ENCODE results near the gene RNF169.

Gene RNF169

DNA sequence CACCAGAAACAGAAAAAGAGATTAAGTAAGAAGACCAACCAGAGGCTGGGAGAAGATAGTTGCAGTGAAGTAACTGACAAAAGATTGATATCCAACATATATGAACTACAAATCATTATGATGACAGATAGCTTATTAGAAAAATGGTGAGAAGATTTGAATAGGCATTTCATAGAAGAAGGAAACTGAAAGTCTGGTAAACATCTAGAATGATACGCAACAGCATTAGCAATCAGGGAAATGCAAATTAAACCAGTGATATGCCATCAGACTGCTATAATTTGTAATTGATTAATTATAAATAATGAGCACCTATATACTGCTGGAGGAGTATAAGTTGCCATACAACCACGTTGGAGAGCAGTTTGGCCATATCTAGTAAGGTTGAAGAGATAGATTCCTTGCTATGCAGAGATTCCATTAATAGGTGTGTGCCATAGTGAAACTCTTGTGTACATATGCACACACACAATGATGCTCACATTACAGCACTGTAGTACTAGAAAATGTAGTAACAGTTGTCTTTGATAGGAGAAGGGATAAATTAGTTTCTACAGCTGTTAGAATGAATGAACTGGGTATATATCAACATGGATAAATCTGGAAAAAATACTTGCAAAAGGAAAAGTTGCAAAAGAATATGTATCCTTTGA is 20.5 kb downstream of the RNF169 start:
- H3K27ac ChIP-seq (ENCODE audit: poor library complexity, severe bottlenecking): no peak overlapping the region
- DNase-seq (ENCODE audit: low spot score) (no peak), ATAC-seq (ENCODE audit: low read depth) (no peak)

DNA sequence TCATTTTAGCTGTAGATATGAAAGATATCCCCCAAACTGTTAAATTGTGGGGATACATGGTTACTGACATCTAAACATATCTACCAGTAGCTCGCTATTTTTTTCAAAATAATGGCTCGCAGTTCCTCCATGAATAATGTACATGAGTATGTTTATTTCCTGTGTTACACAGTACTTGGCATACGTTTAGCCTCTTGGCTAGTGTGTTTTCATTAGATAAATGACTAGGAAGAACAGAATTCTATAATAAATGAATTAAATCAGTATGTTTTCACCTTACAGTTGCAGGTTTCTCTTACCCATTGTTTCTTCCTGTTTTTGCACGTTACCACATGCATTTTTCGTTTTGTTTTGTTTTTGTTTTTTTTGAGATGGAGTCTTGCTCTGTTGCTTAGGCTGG is 21.8 kb downstream of the RNF169 start:
- H3K9me3 ChIP-seq (ENCODE audit: severe bottlenecking): no peaks in the 10 kb centered on the region
- TF ChIP-seq, protein P1, sequence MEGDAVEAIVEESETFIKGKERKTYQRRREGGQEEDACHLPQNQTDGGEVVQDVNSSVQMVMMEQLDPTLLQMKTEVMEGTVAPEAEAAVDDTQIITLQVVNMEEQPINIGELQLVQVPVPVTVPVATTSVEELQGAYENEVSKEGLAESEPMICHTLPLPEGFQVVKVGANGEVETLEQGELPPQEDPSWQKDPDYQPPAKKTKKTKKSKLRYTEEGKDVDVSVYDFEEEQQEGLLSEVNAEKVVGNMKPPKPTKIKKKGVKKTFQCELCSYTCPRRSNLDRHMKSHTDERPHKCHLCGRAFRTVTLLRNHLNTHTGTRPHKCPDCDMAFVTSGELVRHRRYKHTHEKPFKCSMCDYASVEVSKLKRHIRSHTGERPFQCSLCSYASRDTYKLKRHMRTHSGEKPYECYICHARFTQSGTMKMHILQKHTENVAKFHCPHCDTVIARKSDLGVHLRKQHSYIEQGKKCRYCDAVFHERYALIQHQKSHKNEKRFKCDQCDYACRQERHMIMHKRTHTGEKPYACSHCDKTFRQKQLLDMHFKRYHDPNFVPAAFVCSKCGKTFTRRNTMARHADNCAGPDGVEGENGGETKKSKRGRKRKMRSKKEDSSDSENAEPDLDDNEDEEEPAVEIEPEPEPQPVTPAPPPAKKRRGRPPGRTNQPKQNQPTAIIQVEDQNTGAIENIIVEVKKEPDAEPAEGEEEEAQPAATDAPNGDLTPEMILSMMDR (IDR thresholded peaks at IDR 0.05; ENCODE audit: poor library complexity, severe bottlenecking): no peak
- H3K27me3 ChIP-seq (ENCODE audit: insufficient read depth, poor library complexity, severe bottlenecking): no peaks in the 10 kb centered on the region
- H3K4me3 ChIP-seq (ENCODE audit: severe bottlenecking): no peak overlapping the region
- H3K27ac ChIP-seq (ENCODE audit: poor library complexity, severe bottlenecking): no peak overlapping the region
- DNase-seq (ENCODE audit: low spot score): no peak
- H3K4me1 ChIP-seq (ENCODE audit: insufficient read depth, poor library complexity, severe bottlenecking): no peaks in the 10 kb centered on the region
- no peak for ATAC-seq (ENCODE audit: low read depth)
- no peaks in the 10 kb centered on the region for H3K36me3 ChIP-seq (ENCODE audit: low read depth)

More for the DNA sequence above, 20.5 kb downstream of the RNF169 start:
- Histone ChIP-seq H3K36me3 (ENCODE audit: low read depth) (no peaks in the 10 kb centered on the region), H3K27me3 (ENCODE audit: insufficient read depth, poor library complexity, severe bottlenecking) (no peaks in the 10 kb centered on the region), H3K9me3 (ENCODE audit: severe bottlenecking) (no peaks in the 10 kb centered on the region), H3K4me1 (ENCODE audit: insufficient read depth, poor library complexity, severe bottlenecking) (no peaks in the 10 kb centered on the region), H3K4me3 (ENCODE audit: severe bottlenecking) (no peak overlapping the region)
- TF ChIP-seq, protein P1 (IDR thresholded peaks at IDR 0.05; ENCODE audit: poor library complexity, severe bottlenecking): no peak

DNA sequence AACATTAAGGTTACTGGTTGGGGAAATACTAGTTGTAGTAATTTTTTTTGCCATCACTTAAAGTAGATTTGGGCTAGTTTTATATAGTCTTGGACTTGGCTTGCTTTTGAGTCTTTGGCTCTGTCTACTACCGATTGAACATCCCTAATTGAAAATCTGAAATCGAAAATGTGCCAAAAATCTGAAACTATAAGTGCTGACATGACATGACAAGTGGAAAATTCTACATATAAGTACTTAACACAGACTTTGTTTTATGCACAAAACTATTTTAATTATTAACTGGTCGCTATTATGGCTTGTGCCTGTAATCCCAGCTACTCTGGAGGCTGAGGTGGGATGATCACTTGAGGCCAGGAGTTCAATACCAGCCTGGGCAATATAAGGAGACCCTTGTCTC is 22.5 kb downstream of the RNF169 start:
- DNase-seq (ENCODE audit: low spot score): no peak
- Histone ChIP-seq H3K9me3 (ENCODE audit: severe bottlenecking) (no peaks in the 10 kb centered on the region), H3K36me3 (ENCODE audit: low read depth) (no peaks in the 10 kb centered on the region), H3K27ac (ENCODE audit: poor library complexity, severe bottlenecking) (no peak overlapping the region), H3K4me3 (ENCODE audit: severe bottlenecking) (no peak overlapping the region), H3K27me3 (ENCODE audit: insufficient read depth, poor library complexity, severe bottlenecking) (no peaks in the 10 kb centered on the region), H3K4me1 (ENCODE audit: insufficient read depth, poor library complexity, severe bottlenecking) (no peaks in the 10 kb centered on the region)
- no peak for ATAC-seq (ENCODE audit: low read depth)
- TF ChIP-seq, protein P1 (IDR thresholded peaks at IDR 0.05; ENCODE audit: poor library complexity, severe bottlenecking): no peak

DNA sequence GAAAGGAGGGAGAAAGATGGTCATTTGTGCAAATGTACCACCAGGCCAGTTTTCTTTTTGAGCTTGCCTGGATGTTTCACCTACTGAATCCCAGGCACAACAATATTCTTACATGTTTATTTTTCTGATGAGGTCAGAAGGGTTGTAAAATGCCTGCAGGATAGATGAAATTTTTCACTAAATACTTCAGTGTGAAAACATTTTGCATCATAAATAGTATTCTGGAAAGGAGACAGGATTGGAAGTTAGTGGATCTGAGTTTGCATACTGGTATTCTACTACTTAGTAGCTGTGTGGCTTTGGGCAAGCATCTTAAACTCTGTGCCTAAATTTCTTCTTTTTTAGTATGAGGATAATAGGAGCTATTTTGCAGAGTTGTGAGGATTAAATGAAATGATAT is 24.8 kb downstream of the RNF169 start:
- DNase-seq (ENCODE audit: low spot score) (no peak), ATAC-seq (ENCODE audit: low read depth) (no peak)
- Histone ChIP-seq H3K36me3 (ENCODE audit: low read depth) (no peaks in the 10 kb centered on the region), H3K27me3 (ENCODE audit: insufficient read depth, poor library complexity, severe bottlenecking) (no peaks in the 10 kb centered on the region), H3K4me3 (ENCODE audit: severe bottlenecking) (no peak overlapping the region), H3K27ac (ENCODE audit: poor library complexity, severe bottlenecking) (no peak overlapping the region), H3K4me1 (ENCODE audit: insufficient read depth, poor library complexity, severe bottlenecking) (no peaks in the 10 kb centered on the region), H3K9me3 (ENCODE audit: severe bottlenecking) (no peaks in the 10 kb centered on the region)
- TF ChIP-seq, protein P1 (IDR thresholded peaks at IDR 0.05; ENCODE audit: poor library complexity, severe bottlenecking): no peak

DNA sequence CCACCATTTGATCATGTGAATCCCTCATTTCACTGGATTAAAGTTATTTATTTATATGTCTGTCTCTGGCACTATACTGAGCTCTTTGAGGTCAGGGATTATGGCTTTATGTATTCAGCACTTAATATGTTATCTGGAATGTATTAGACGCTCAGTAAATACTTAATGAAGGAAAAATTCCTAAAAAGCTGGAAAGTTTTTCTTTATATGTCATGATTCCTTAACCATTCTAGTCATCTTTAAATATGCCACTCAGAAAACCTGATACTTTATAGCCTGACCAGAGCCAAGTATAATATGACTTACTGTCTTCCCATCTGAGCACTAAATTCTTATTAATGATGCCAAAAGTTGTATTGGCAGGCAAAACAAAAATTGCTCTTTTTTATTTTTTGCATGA is 27.1 kb downstream of the RNF169 start:
- DNase-seq (ENCODE audit: low spot score): no peak

More for the DNA sequence above, 27.1 kb downstream of the RNF169 start:
- no peak for ATAC-seq (ENCODE audit: low read depth)
- no peak overlapping the region for H3K4me3 ChIP-seq (ENCODE audit: severe bottlenecking)
- no peaks in the 10 kb centered on the region for H3K9me3 ChIP-seq (ENCODE audit: severe bottlenecking)
- no peaks in the 10 kb centered on the region for H3K36me3 ChIP-seq (ENCODE audit: low read depth)
- H3K27me3 ChIP-seq (ENCODE audit: insufficient read depth, poor library complexity, severe bottlenecking): no peaks in the 10 kb centered on the region
- TF ChIP-seq, protein P1 (IDR thresholded peaks at IDR 0.05; ENCODE audit: poor library complexity, severe bottlenecking): no peak
- H3K27ac ChIP-seq (ENCODE audit: poor library complexity, severe bottlenecking): no peak overlapping the region
- no peaks in the 10 kb centered on the region for H3K4me1 ChIP-seq (ENCODE audit: insufficient read depth, poor library complexity, severe bottlenecking)

All from RWPE2 (cell line).